ENCODE measurements around the gene CD46. TPM values are rescaled to one million over a fixed set of nuclear protein-coding genes. Genes with fewer than 3 reads are reported as not detected.
A peak's percentile ranks its signal among the peaks of the same experiment; 100 is the strongest.

Gene CD46
- polyA plus RNA-seq, 2 donors: 79.6 to 154 TPM

GRCh38 chr1:207829576-207829975 lies 77.7 kb downstream of the CD46 start:
- H3K27me3 ChIP-seq (ENCODE audit: control insufficient read depth in 1 of 2, insufficient read depth in 2 of 2, low read length in 2 of 2): no peaks in the 10 kb centered on the region
- no peaks in the 10 kb centered on the region for H3K36me3 ChIP-seq (ENCODE audit: control insufficient read depth in 2 of 2, insufficient read depth in 2 of 2, low read length in 1 of 2)
- no peaks in the 10 kb centered on the region for H3K9me3 ChIP-seq (ENCODE audit: control insufficient read depth in 2 of 2, insufficient read depth in 1 of 2, low read depth in 1 of 2, low read length in 1 of 2)
- peaks cover 9 to 25% of the 10 kb centered on the region in 2 donors for H3K4me1 ChIP-seq (ENCODE audit: control insufficient read depth in 2 of 2, insufficient read depth in 2 of 2, low read length in 1 of 2)
- no peak overlapping the region for H3K27ac ChIP-seq (ENCODE audit: low read depth in 2 of 2, low read length in 1 of 2)
- no peak overlapping the region for H3K4me3 ChIP-seq (ENCODE audit: low read depth in 1 of 2, low read length in 2 of 2)

- Histone ChIP-seq H3K27ac (ENCODE audit: low read depth in 2 of 2, low read length in 1 of 2) (peak overlapping the region in 1 of 2 donors; percentile 33), H3K36me3 (ENCODE audit: control insufficient read depth in 2 of 2, insufficient read depth in 2 of 2, low read length in 1 of 2) (no peaks in the 10 kb centered on the region), H3K4me1 (ENCODE audit: control insufficient read depth in 2 of 2, insufficient read depth in 2 of 2, low read length in 1 of 2) (peaks cover 7 to 16% of the 10 kb centered on the region in 2 donors), H3K9me3 (ENCODE audit: control insufficient read depth in 2 of 2, insufficient read depth in 1 of 2, low read depth in 1 of 2, low read length in 1 of 2) (no peaks in the 10 kb centered on the region), H3K4me3 (ENCODE audit: low read depth in 1 of 2, low read length in 2 of 2) (no peak overlapping the region), H3K27me3 (ENCODE audit: control insufficient read depth in 1 of 2, insufficient read depth in 2 of 2, low read length in 2 of 2) (no peaks in the 10 kb centered on the region)
- 63% methylated on average over 9 of the region's 9 CpGs for WGBS, 2 donors
Measured at GRCh38 chr1:207830788-207831187, 78.9 kb downstream of the CD46 start.

GRCh38 chr1:207831517-207832327 lies 79.9 kb downstream of the CD46 start:
- Histone ChIP-seq H3K27ac (ENCODE audit: low read depth in 2 of 2, low read length in 1 of 2) (peak overlapping the region in 1 of 2 donors; percentile 65), H3K9me3 (ENCODE audit: control insufficient read depth in 2 of 2, insufficient read depth in 1 of 2, low read depth in 1 of 2, low read length in 1 of 2) (no peaks in the 10 kb centered on the region), H3K4me1 (ENCODE audit: control insufficient read depth in 2 of 2, insufficient read depth in 2 of 2, low read length in 1 of 2) (peaks cover 9 to 17% of the 10 kb centered on the region in 2 donors), H3K4me3 (ENCODE audit: low read depth in 1 of 2, low read length in 2 of 2) (no peak overlapping the region), H3K36me3 (ENCODE audit: control insufficient read depth in 2 of 2, insufficient read depth in 2 of 2, low read length in 1 of 2) (no peaks in the 10 kb centered on the region), H3K27me3 (ENCODE audit: control insufficient read depth in 1 of 2, insufficient read depth in 2 of 2, low read length in 2 of 2) (no peaks in the 10 kb centered on the region)
- 44 to 55% methylated on average over 9 of the region's 9 CpGs for WGBS, 2 donors

- Histone ChIP-seq H3K36me3 (ENCODE audit: control insufficient read depth in 2 of 2, insufficient read depth in 2 of 2, low read length in 1 of 2) (no peaks in the 10 kb centered on the region), H3K27ac (ENCODE audit: low read depth in 2 of 2, low read length in 1 of 2) (no peak overlapping the region), H3K4me3 (ENCODE audit: low read depth in 1 of 2, low read length in 2 of 2) (no peak overlapping the region), H3K9me3 (ENCODE audit: control insufficient read depth in 2 of 2, insufficient read depth in 1 of 2, low read depth in 1 of 2, low read length in 1 of 2) (no peaks in the 10 kb centered on the region), H3K27me3 (ENCODE audit: control insufficient read depth in 1 of 2, insufficient read depth in 2 of 2, low read length in 2 of 2) (no peaks in the 10 kb centered on the region), H3K4me1 (ENCODE audit: control insufficient read depth in 2 of 2, insufficient read depth in 2 of 2, low read length in 1 of 2) (peaks cover 9 to 11% of the 10 kb centered on the region in 2 donors)
- 87 to 90% methylated on average over 8 of the region's 8 CpGs for WGBS, 2 donors
Measured at GRCh38 chr1:207832796-207833195, 80.9 kb downstream of the CD46 start.

GRCh38 chr1:207833381-207833780 lies 81.5 kb downstream of the CD46 start:
- Histone ChIP-seq H3K36me3 (ENCODE audit: control insufficient read depth in 2 of 2, insufficient read depth in 2 of 2, low read length in 1 of 2) (no peaks in the 10 kb centered on the region), H3K4me3 (ENCODE audit: low read depth in 1 of 2, low read length in 2 of 2) (no peak overlapping the region), H3K27me3 (ENCODE audit: control insufficient read depth in 1 of 2, insufficient read depth in 2 of 2, low read length in 2 of 2) (no peaks in the 10 kb centered on the region), H3K9me3 (ENCODE audit: control insufficient read depth in 2 of 2, insufficient read depth in 1 of 2, low read depth in 1 of 2, low read length in 1 of 2) (no peaks in the 10 kb centered on the region), H3K4me1 (ENCODE audit: control insufficient read depth in 2 of 2, insufficient read depth in 2 of 2, low read length in 1 of 2) (peaks cover 12 to 14% of the 10 kb centered on the region in 2 donors), H3K27ac (ENCODE audit: low read depth in 2 of 2, low read length in 1 of 2) (no peak overlapping the region)
- WGBS, 2 donors: 87 to 94% methylated on average over 6 of the region's 6 CpGs

GRCh38 chr1:207833956-207834660 lies 82.3 kb downstream of the CD46 start:
- Histone ChIP-seq H3K36me3 (ENCODE audit: control insufficient read depth in 2 of 2, insufficient read depth in 2 of 2, low read length in 1 of 2) (no peaks in the 10 kb centered on the region), H3K27me3 (ENCODE audit: control insufficient read depth in 1 of 2, insufficient read depth in 2 of 2, low read length in 2 of 2) (no peaks in the 10 kb centered on the region), H3K4me3 (ENCODE audit: low read depth in 1 of 2, low read length in 2 of 2) (no peak overlapping the region), H3K27ac (ENCODE audit: low read depth in 2 of 2, low read length in 1 of 2) (no peak overlapping the region), H3K4me1 (ENCODE audit: control insufficient read depth in 2 of 2, insufficient read depth in 2 of 2, low read length in 1 of 2) (peaks cover 14 to 20% of the 10 kb centered on the region in 2 donors), H3K9me3 (ENCODE audit: control insufficient read depth in 2 of 2, insufficient read depth in 1 of 2, low read depth in 1 of 2, low read length in 1 of 2) (no peaks in the 10 kb centered on the region)
- 88 to 92% methylated on average over 7 of the region's 7 CpGs for WGBS, 2 donors

- peaks cover 14 to 19% of the 10 kb centered on the region in 2 donors for H3K4me1 ChIP-seq (ENCODE audit: control insufficient read depth in 2 of 2, insufficient read depth in 2 of 2, low read length in 1 of 2)
- WGBS, 2 donors: 94 to 95% methylated on average over 6 of the region's 6 CpGs
- H3K36me3 ChIP-seq (ENCODE audit: control insufficient read depth in 2 of 2, insufficient read depth in 2 of 2, low read length in 1 of 2): peaks cover 0 to 5% of the 10 kb centered on the region in 2 donors
- H3K27ac ChIP-seq (ENCODE audit: low read depth in 2 of 2, low read length in 1 of 2): no peak overlapping the region
- no peaks in the 10 kb centered on the region for H3K9me3 ChIP-seq (ENCODE audit: control insufficient read depth in 2 of 2, insufficient read depth in 1 of 2, low read depth in 1 of 2, low read length in 1 of 2)
- H3K27me3 ChIP-seq (ENCODE audit: control insufficient read depth in 1 of 2, insufficient read depth in 2 of 2, low read length in 2 of 2): no peaks in the 10 kb centered on the region
- H3K4me3 ChIP-seq (ENCODE audit: low read depth in 1 of 2, low read length in 2 of 2): no peak overlapping the region
Measured at GRCh38 chr1:207835958-207836357, 84.1 kb downstream of the CD46 start.

- H3K27me3 ChIP-seq (ENCODE audit: control insufficient read depth in 1 of 2, insufficient read depth in 2 of 2, low read length in 2 of 2): no peaks in the 10 kb centered on the region
- peaks cover 0 to 5% of the 10 kb centered on the region in 2 donors for H3K36me3 ChIP-seq (ENCODE audit: control insufficient read depth in 2 of 2, insufficient read depth in 2 of 2, low read length in 1 of 2)
- H3K9me3 ChIP-seq (ENCODE audit: control insufficient read depth in 2 of 2, insufficient read depth in 1 of 2, low read depth in 1 of 2, low read length in 1 of 2): no peaks in the 10 kb centered on the region
- 66 to 72% methylated on average over 15 of the region's 15 CpGs for WGBS, 2 donors
- H3K4me3 ChIP-seq (ENCODE audit: low read depth in 1 of 2, low read length in 2 of 2): no peak overlapping the region
- H3K27ac ChIP-seq (ENCODE audit: low read depth in 2 of 2, low read length in 1 of 2): peak overlapping the region in 1 of 2 donors; percentile 14
- peaks cover 15 to 17% of the 10 kb centered on the region in 2 donors for H3K4me1 ChIP-seq (ENCODE audit: control insufficient read depth in 2 of 2, insufficient read depth in 2 of 2, low read length in 1 of 2)
Measured at GRCh38 chr1:207836591-207837347, 84.9 kb downstream of the CD46 start.

GRCh38 chr1:207837673-207838072 lies 85.8 kb downstream of the CD46 start:
- Histone ChIP-seq H3K9me3 (ENCODE audit: control insufficient read depth in 2 of 2, insufficient read depth in 1 of 2, low read depth in 1 of 2, low read length in 1 of 2) (no peaks in the 10 kb centered on the region), H3K27ac (ENCODE audit: low read depth in 2 of 2, low read length in 1 of 2) (peak overlapping the region in 1 of 2 donors; percentile 78), H3K4me1 (ENCODE audit: control insufficient read depth in 2 of 2, insufficient read depth in 2 of 2, low read length in 1 of 2) (peaks cover 14 to 18% of the 10 kb centered on the region in 2 donors), H3K4me3 (ENCODE audit: low read depth in 1 of 2, low read length in 2 of 2) (no peak overlapping the region), H3K36me3 (ENCODE audit: control insufficient read depth in 2 of 2, insufficient read depth in 2 of 2, low read length in 1 of 2) (peaks cover 2 to 5% of the 10 kb centered on the region in 2 donors), H3K27me3 (ENCODE audit: control insufficient read depth in 1 of 2, insufficient read depth in 2 of 2, low read length in 2 of 2) (no peaks in the 10 kb centered on the region)
- WGBS, 2 donors: 64 to 66% methylated on average over 4 of the region's 4 CpGs
